ENCODE measurements around the gene PRSS3. TPM values are rescaled to one million over a fixed set of nuclear protein-coding genes. Genes with fewer than 3 reads are reported as not detected.
A peak's percentile ranks its signal among the peaks of the same experiment; 100 is the strongest.
"Not testable (repeated sequence)": the region's sequence is repeated elsewhere in the genome, so short reads cannot be mapped to it uniquely, and the experiment has no call there.

The PRSS3 gene
- 6.8 and 7.3 TPM in 2 replicates for total RNA-seq (2014; rRNA removed; shearing (Covaris generic))
- polyA plus RNA-seq (2015; cell fraction: cytosol; rRNA removed): 2.3 and 3.7 TPM in 2 replicates
- 0.45 and 1.1 TPM in 2 replicates for polyA plus RNA-seq (2015; cell fraction: nucleus; rRNA removed)

DNA sequence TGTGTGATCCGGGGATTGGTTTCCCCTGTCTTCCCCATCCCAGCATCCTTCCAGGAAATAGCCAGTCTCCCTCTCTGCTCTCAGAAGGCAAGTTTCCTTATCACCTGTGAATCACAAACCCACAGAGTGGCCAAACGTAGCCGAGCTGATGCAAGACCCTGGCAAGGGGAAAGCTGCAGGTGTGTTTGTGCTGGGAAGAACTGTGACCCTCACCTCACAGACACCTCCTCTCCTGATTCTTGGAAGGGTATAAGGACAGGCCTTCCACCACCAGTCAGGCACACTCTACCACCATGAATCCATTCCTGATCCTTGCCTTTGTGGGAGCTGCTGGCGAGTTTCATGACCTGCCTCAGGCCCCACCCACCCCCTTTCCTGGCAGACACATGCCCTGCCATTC, at the start of gene PRSS3:
PRSS3 (plus strand) TSS at position 281 of the 400 bp plus-strand sequence; CDS start at position 294, 13 bp downstream.
- DNase-seq (ENCODE audit: low read depth): no peak

GRCh38 chr9:33748633-33749304, 46.6 kb upstream of the PRSS3 start:
- no peak for DNase-seq (ENCODE audit: low read depth)

DNA sequence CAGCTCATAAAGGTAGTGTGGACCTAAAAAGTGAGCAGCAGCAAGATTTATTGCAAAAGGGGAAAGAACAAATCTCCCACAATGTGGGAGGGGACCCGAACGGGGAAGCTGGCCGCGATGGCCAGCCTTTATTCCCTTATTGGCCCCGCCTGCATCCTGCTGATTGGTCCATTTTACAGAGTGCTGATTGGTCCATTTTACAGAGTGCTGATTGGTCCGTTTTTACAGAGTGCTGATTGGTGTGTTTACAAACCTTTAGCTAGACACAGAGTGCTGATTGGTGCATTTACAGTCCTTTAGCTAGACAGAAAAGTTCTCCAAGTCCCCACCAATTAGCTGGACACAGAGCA, 46.1 kb upstream of the PRSS3 start:
- DNase-seq (ENCODE audit: low read depth): not testable (repeated sequence)

- DNase-seq (ENCODE audit: low read depth): no peak
Observed at GRCh38 chr9:33750307-33750838, 45.0 kb upstream of the PRSS3 start.

- DNase-seq (ENCODE audit: low read depth): no peak
Observed at GRCh38 chr9:33750839-33751339, 44.5 kb upstream of the PRSS3 start.

DNA sequence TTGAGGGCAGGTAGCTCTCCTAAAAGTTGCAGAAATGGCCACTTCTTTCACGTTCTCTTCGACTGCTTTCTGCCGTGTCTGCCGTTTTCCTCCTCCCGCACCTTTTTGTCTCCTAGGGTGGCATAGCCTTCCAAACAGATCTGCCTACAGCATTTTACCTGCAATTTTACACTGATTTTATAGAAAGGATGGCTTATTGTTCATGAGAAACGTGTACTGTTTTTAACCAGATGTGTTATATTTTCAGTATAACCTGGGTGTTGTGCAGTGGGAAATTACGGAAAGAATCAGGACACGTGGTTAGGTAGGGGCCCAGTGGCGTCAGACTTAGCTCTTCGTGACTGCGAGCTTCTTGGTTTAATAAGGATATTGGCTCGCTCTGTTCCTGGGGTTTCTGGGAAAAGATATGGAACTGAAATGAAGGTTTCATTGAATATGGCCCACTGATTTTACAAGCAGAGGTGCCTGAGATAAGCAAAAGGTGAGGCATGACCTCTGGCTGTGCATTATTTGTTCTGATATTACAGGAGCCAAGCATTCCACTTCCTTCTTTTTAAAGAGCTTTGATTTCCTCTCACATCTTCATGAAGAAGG, 43.7 kb upstream of the PRSS3 start:
- no peak for DNase-seq (ENCODE audit: low read depth)

GRCh38 chr9:33752130-33752637, 43.2 kb upstream of the PRSS3 start:
- no peak for DNase-seq (ENCODE audit: low read depth)

DNA sequence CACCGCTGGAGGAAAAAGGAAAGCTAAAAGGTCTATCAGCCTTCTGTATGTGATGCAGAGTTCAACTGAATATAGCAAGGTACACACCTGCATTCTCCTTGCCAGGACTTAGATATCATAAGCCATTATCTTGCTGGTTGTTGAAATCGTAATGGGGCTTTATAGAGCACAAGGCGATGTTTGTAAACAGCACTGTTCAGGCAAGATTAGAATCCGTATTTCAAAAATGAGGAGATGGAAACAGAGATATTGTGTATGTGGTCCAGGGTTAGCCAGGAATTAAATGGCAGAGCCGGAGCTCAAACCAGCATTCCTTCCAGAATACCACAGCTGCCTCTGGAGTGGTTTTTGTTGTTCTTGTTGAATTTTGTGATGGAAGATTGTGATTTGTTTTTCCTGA, 42.6 kb upstream of the PRSS3 start:
- not testable (repeated sequence) for DNase-seq (ENCODE audit: low read depth)

- DNase-seq (ENCODE audit: low read depth): peak; percentile 83
Observed at GRCh38 chr9:33759648-33760047, 35.7 kb upstream of the PRSS3 start.

DNA sequence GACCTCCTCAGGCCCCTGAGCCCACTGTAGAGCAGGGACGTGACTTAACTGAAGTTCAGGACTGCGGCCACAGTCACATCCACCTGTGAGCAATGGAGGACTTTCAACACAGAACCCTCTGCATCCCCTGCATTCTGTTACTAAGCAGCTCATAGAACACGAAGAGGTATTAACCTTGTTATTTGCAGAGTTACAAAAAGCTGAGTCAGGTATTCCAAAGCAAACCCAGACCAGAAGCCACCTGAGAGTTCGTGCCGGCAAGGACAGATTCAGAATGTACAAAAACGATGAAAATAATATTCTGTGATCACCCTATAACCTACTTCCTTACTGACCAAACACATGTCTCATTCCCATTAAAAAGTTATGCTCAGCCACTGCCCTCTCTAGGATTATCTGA, 33.0 kb upstream of the PRSS3 start:
- no peak for DNase-seq (ENCODE audit: low read depth)

DNA sequence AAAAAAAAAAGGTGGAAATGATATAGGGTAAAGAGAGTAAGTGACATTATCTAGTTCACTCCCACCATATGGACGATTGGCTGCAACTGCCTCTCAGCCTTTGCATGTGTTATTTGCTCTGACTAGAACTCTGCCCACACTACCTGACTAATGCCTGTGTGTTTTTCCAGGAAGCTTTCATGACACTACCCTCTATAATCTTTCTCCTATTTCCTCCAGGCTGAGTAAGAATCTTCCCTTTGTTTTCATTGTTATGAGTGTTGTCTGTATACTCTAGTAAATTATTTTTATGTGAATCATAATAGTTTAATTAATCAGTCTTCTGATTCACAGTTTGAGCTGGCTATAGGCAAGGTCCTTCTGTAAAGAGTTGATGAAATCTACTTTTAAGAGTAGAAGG, 31.7 kb upstream of the PRSS3 start:
- peak; percentile 89 for DNase-seq (ENCODE audit: low read depth)

GRCh38 chr9:33765411-33765810, 29.9 kb upstream of the PRSS3 start:
- peak; percentile 79 for DNase-seq (ENCODE audit: low read depth)

- peak; percentile 74 for DNase-seq (ENCODE audit: low read depth)
Observed at GRCh38 chr9:33770156-33770880, 25.0 kb upstream of the PRSS3 start.

- not testable (repeated sequence) for DNase-seq (ENCODE audit: low read depth)
Observed at GRCh38 chr9:33773135-33773534, 22.2 kb upstream of the PRSS3 start.

DNA sequence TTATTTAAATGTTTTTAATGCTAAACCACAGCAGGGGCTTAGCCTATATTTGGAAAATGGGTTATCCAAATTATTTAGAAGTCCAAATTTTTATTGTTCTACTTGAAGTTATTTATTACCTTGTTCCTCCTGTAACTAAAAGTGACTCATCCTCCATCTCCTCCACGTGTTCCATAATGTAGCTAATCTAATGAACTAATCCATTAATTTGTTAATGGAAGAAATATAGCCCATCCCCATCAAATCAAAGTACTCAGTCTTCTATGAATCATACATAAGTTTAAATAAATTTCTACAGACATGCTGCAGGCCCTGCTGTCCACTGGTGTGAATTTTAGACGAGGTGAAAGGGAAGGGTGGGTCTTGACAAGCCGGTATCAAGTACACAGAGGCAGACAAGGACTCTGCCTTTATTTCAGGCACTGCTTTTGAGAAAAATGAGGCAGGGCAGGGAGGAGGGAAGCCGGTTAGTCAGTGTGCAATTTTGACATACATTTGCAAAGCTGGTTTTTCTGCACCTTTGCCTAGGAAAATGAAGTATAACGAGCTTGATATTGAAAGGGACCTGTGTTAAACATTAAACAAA, 21.2 kb upstream of the PRSS3 start:
- DNase-seq (ENCODE audit: low read depth): not testable (repeated sequence)

GRCh38 chr9:33776578-33776977, 18.8 kb upstream of the PRSS3 start:
- DNase-seq (ENCODE audit: low read depth): no peak

GRCh38 chr9:33778700-33779351, 16.5 kb upstream of the PRSS3 start:
- peak; percentile 56 for DNase-seq (ENCODE audit: low read depth)

DNA sequence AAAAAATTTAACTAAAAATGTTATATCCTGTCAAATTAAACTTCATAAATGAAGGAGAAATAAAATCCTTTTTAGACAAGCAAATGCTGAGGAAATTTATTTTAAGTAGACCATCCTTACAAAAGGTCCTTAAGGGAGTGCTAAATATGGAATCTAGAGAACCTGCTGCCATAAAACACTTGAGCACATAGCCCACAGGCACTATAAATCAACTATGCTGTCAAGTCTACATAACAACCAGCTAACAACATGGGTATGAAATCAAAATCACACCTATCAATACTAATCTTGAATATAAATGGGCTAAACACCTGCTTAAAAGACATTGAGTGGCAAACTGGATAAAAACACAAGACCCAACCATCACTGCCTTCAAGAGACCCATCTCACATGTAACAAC, 15.1 kb upstream of the PRSS3 start:
- no peak for DNase-seq (ENCODE audit: low read depth)

DNA sequence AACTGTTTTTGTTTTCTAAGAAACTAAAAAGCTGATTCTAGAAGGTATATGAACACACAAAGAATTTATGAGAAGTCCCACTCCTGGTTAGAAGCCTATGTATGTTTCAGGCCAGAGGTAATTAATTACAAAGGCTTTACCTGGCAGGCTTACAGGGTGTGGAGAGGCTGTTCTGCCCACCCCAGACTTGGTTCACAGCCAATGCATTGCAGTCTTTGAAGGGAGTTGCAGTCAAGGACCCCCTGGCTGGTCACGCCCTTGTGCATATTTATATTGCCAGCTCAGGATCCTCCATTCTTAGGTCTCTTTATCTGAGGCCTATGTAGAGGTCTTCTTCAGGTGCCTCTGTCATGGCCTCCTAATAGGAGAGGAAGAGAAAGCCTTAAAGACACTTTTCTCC, 13.6 kb upstream of the PRSS3 start:
- DNase-seq (ENCODE audit: low read depth): no peak

- DNase-seq (ENCODE audit: low read depth): peak; percentile 51
Observed at GRCh38 chr9:33782395-33783152, 12.8 kb upstream of the PRSS3 start.
